GM23338 (cell line): ENCODE measurements around the gene SRRD. TPM values are rescaled to one million over a fixed set of nuclear protein-coding genes. Genes with fewer than 3 reads are reported as not detected.

Experiments used
- ATAC-seq: fragments of 200-7000 bp; cut with Tn5 transposase; 3 replicates; pipeline ENCODE4 v1.9.1; 2020
- DNase-seq: peaks from one replicate; pipeline ENCODE4 v3.0.0-alpha.2; 2015; ENCODE audit warnings: low spot score
- H2AFZ ChIP-seq: fragments of 200-600 bp; sonication (generic); 2 replicates; pipeline ENCODE4 v1.8.0; 2016; ENCODE audit warnings: antibody characterized with exemption, mild to moderate bottlenecking, moderate library complexity
- H3F3A ChIP-seq: fragments of 200-600 bp; sonication (generic); replicated peaks from 2 replicates; pipeline ENCODE4 v1.8.0; 2017; ENCODE audit warnings: antibody characterized with exemption, mixed run types, low read depth
- H3K27ac ChIP-seq: fragments of 200-600 bp; sonication (generic); 2 replicates; pipeline ENCODE4 v1.6.1; 2016; ENCODE audit warnings: low read depth
- H3K27me3 ChIP-seq: fragments of 200-600 bp; sonication (generic); 2 replicates; pipeline ENCODE4 v1.8.0; 2016; ENCODE audit warnings: mild to moderate bottlenecking, mixed run types, moderate library complexity; ENCODE audit not compliant: insufficient read depth
- H3K36me3 ChIP-seq: fragments of 200-600 bp; sonication (generic); 2 replicates; pipeline ENCODE4 v1.8.0; 2016; ENCODE audit warnings: mild to moderate bottlenecking; ENCODE audit not compliant: insufficient read depth
- H3K4me1 ChIP-seq: fragments of 200-600 bp; sonication (generic); 2 replicates; pipeline ENCODE4 v1.8.0; 2016; ENCODE audit warnings: mild to moderate bottlenecking, moderate library complexity; ENCODE audit not compliant: insufficient read depth
- H3K4me2 ChIP-seq: fragments of 200-600 bp; sonication (generic); 2 replicates; pipeline ENCODE4 v1.7.1; 2017; ENCODE audit warnings: mixed run types
- H3K4me3 ChIP-seq: fragments of 200-600 bp; sonication (generic); 2 replicates; pipeline ENCODE4 v1.6.1; 2016; ENCODE audit warnings: mixed run types
- H3K79me2 ChIP-seq: fragments of 200-600 bp; sonication (generic); replicated peaks from 2 replicates; pipeline ENCODE4 v1.8.0; 2017; ENCODE audit warnings: mild to moderate bottlenecking; ENCODE audit not compliant: insufficient read depth
- H3K9me2 ChIP-seq: fragments of 200-600 bp; sonication (generic); 2 replicates; pipeline ENCODE4 v1.8.0; 2017; ENCODE audit not compliant: insufficient read depth
- H4K20me1 ChIP-seq: fragments of 200-600 bp; sonication (generic); replicated peaks from 2 replicates; pipeline ENCODE4 v1.8.0; 2017; ENCODE audit warnings: mild to moderate bottlenecking; ENCODE audit not compliant: insufficient read depth
- H3K27ac Mint-ChIP-seq: 2 replicates; pipeline ENCODE4 v1.8.0; 2020; ENCODE audit warnings: inconsistent platforms, mild to moderate bottlenecking, moderate library complexity, mixed read lengths
- H3K27me3 Mint-ChIP-seq: 3 replicates; pipeline ENCODE4 v1.8.0; 2022; ENCODE audit warnings: low read depth, mild to moderate bottlenecking, moderate library complexity, mixed read lengths, inconsistent platforms; ENCODE audit not compliant: insufficient read depth, poor library complexity
- H3K36me3 Mint-ChIP-seq: 3 replicates; pipeline ENCODE4 v1.8.0; 2021; ENCODE audit warnings: low read depth, mild to moderate bottlenecking, inconsistent platforms, moderate library complexity, mixed read lengths
- H3K4me1 Mint-ChIP-seq: 3 replicates; pipeline ENCODE4 v1.8.0; 2020; ENCODE audit warnings: mild to moderate bottlenecking, inconsistent platforms, mixed read lengths
- H3K4me3 Mint-ChIP-seq: 3 replicates; pipeline ENCODE4 v1.8.0; 2021; ENCODE audit warnings: moderate library complexity, mild to moderate bottlenecking, inconsistent platforms, mixed read lengths
- H3K9me3 Mint-ChIP-seq: 3 replicates; pipeline ENCODE4 v1.8.0; 2020; ENCODE audit warnings: moderate library complexity, mild to moderate bottlenecking, inconsistent platforms, mixed read lengths
- CREB1 ChIP-seq: fragments of 250-450 bp; sonication (Bioruptor Pico); IDR thresholded peaks from 2 replicates; pipeline ENCODE4 v1.5.0; 2020; ENCODE audit warnings: low read depth, mild to moderate bottlenecking, moderate library complexity
- EZH2 ChIP-seq: fragments of 200-600 bp; sonication (generic); IDR thresholded peaks from one replicate; pipeline ENCODE4 v1.8.0; 2017; ENCODE audit warnings: antibody characterized with exemption, mild to moderate bottlenecking, low read depth; ENCODE audit not compliant: unreplicated experiment
- EZH2phosphoT487 ChIP-seq: fragments of 200-600 bp; sonication (generic); IDR thresholded peaks from one replicate; pipeline ENCODE4 v1.8.1; 2018; ENCODE audit warnings: antibody characterized with exemption; ENCODE audit not compliant: unreplicated experiment
- JUNB ChIP-seq: IDR thresholded peaks from one replicate; pipeline ENCODE4 v1.6.1; 2016; ENCODE audit warnings: antibody characterized with exemption; ENCODE audit not compliant: unreplicated experiment
- NANOG ChIP-seq: IDR thresholded peaks from 2 replicates; pipeline ENCODE4 v1.6.1; 2016; ENCODE audit warnings: antibody characterized with exemption, borderline replicate concordance
- POLR2AphosphoS5 ChIP-seq: IDR thresholded peaks from 2 replicates; pipeline ENCODE4 v1.6.1; 2016; ENCODE audit warnings: antibody characterized with exemption, low read depth
- STAT1 ChIP-seq: IDR thresholded peaks from one replicate; pipeline ENCODE4 v1.6.1; 2016; ENCODE audit warnings: antibody characterized with exemption; ENCODE audit not compliant: unreplicated experiment
- ZNF114 ChIP-seq: fragments of 250-450 bp; sonication (Bioruptor Pico); IDR thresholded peaks from 2 replicates; pipeline ENCODE4 v1.5.0; 2020; ENCODE audit warnings: mild to moderate bottlenecking, moderate library complexity
- ZNF331 ChIP-seq: fragments of 250-450 bp; sonication (Bioruptor Pico); IDR thresholded peaks from 2 replicates; pipeline ENCODE4 v1.5.0; 2020; ENCODE audit warnings: low read depth, mild to moderate bottlenecking, moderate library complexity
- polyA plus RNA-seq: library from polyadenylated mRNA; unstranded; fragments of >200 nt; fragmentation: Nextera tagmentation; extraction: Ambion mirVana; gene quantifications from 2 replicates; pipeline ENCODE4 v1.2.1, GENCODE V29; 2016
- total RNA-seq: library from RNA; depleted of rRNA; stranded (reverse); fragments of >200 nt; shearing (Covaris generic); gene quantifications from 2 replicates; pipeline ENCODE4 v1.2.3, GENCODE V29; 2014
- TF ChIP-seq, protein P1 (sequence below): fragments of 250-450 bp; sonication (Bioruptor Pico); IDR thresholded peaks from 2 replicates; pipeline ENCODE4 v1.5.0; 2020; ENCODE audit warnings: mild to moderate bottlenecking, moderate library complexity
- TF ChIP-seq, protein P2 (sequence below): IDR thresholded peaks from one replicate; pipeline ENCODE4 v1.6.1; 2018; ENCODE audit warnings: antibody characterized with exemption; ENCODE audit not compliant: unreplicated experiment
- TF ChIP-seq, protein P3 (sequence below), 2 experiments: fragments of 200-600 bp in 1 of 2; sonication (generic) in 1 of 2; conservative IDR thresholded peaks; 2 replicates each; pipeline versions ENCODE4 v1.5.1 to v1.6.1; 2016 to 2017; ENCODE audit warnings: antibody characterized with exemption in 2 of 2, low read depth in 2 of 2, mild to moderate bottlenecking in 2 of 2, moderate library complexity in 1 of 2
- TF ChIP-seq, protein P4 (sequence below): IDR thresholded peaks from 2 replicates; pipeline ENCODE4 v1.6.1; 2016; ENCODE audit warnings: antibody characterized with exemption

Gene SRRD
- total and polyA plus RNA-seq, 2 experiments from 2014 or later: 17.8 to 23.2 TPM

DNA sequence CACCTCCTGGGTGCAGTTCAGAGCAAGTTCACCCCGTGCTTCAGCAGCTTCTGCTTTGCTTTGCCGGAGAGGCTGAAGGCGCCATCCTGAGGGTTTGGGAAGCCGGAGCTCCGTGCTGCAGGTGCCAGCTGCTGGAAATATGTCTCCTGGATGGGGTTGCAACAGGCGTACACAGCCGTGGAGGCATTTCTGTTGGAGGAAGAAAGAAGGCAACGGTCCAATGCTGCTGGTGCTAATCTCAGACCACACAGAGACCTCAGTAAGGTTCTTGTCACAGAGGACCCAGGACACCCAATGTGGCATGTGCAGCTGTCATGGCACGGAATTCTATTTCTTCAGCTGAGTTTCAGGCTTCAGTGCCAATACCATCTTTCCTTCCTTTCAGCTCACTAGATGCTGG, 30.5 kb upstream of the SRRD start:
- Histone ChIP-seq H2AFZ (no peak overlapping the region), H4K20me1 (no peaks in the 10 kb centered on the region; the same call in none of the 2 replicates), H3K4me3 (no peak overlapping the region), H3F3A (no peaks in the 10 kb centered on the region), H3K4me2 (no peak overlapping the region), H3K79me2 (no peaks in the 10 kb centered on the region), H3K36me3 (no peaks in the 10 kb centered on the region; the same call in 1 of the 2 replicates), H3K9me2 (no peaks in the 10 kb centered on the region), H3K27me3 (no peaks in the 10 kb centered on the region), H3K4me1 (no peaks in the 10 kb centered on the region), H3K27ac (no peak overlapping the region)
- no peak for ATAC-seq
- Mint-ChIP-seq H3K9me3 (no peaks in the 10 kb centered on the region), H3K4me3 (no peak overlapping the region), H3K4me1 (no peaks in the 10 kb centered on the region), H3K27me3 (peaks cover 8% of the 10 kb centered on the region), H3K36me3 (peaks cover 41% of the 10 kb centered on the region), H3K27ac (no peak overlapping the region)
- TF ChIP-seq, protein P1, sequence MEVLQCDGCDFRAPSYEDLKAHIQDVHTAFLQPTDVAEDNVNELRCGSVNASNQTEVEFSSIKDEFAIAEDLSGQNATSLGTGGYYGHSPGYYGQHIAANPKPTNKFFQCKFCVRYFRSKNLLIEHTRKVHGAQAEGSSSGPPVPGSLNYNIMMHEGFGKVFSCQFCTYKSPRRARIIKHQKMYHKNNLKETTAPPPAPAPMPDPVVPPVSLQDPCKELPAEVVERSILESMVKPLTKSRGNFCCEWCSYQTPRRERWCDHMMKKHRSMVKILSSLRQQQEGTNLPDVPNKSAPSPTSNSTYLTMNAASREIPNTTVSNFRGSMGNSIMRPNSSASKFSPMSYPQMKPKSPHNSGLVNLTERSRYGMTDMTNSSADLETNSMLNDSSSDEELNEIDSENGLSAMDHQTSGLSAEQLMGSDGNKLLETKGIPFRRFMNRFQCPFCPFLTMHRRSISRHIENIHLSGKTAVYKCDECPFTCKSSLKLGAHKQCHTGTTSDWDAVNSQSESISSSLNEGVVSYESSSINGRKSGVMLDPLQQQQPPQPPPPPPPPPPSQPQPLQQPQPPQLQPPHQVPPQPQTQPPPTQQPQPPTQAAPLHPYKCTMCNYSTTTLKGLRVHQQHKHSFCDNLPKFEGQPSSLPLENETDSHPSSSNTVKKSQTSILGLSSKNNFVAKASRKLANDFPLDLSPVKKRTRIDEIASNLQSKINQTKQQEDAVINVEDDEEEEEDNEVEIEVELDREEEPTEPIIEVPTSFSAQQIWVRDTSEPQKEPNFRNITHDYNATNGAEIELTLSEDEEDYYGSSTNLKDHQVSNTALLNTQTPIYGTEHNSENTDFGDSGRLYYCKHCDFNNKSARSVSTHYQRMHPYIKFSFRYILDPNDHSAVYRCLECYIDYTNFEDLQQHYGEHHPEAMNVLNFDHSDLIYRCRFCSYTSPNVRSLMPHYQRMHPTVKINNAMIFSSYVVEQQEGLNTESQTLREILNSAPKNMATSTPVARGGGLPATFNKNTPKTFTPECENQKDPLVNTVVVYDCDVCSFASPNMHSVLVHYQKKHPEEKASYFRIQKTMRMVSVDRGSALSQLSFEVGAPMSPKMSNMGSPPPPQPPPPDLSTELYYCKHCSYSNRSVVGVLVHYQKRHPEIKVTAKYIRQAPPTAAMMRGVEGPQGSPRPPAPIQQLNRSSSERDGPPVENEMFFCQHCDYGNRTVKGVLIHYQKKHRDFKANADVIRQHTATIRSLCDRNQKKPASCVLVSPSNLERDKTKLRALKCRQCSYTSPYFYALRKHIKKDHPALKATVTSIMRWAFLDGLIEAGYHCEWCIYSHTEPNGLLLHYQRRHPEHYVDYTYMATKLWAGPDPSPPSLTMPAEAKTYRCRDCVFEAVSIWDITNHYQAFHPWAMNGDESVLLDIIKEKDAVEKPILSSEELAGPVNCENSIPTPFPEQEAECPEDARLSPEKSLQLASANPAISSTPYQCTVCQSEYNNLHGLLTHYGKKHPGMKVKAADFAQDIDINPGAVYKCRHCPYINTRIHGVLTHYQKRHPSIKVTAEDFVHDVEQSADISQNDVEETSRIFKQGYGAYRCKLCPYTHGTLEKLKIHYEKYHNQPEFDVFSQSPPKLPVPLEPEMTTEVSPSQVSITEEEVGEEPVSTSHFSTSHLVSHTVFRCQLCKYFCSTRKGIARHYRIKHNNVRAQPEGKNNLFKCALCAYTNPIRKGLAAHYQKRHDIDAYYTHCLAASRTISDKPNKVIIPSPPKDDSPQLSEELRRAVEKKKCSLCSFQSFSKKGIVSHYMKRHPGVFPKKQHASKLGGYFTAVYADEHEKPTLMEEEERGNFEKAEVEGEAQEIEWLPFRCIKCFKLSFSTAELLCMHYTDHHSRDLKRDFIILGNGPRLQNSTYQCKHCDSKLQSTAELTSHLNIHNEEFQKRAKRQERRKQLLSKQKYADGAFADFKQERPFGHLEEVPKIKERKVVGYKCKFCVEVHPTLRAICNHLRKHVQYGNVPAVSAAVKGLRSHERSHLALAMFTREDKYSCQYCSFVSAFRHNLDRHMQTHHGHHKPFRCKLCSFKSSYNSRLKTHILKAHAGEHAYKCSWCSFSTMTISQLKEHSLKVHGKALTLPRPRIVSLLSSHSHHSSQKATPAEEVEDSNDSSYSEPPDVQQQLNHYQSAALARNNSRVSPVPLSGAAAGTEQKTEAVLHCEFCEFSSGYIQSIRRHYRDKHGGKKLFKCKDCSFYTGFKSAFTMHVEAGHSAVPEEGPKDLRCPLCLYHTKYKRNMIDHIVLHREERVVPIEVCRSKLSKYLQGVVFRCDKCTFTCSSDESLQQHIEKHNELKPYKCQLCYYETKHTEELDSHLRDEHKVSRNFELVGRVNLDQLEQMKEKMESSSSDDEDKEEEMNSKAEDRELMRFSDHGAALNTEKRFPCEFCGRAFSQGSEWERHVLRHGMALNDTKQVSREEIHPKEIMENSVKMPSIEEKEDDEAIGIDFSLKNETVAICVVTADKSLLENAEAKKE (CRISPR knock-in tag): no peak
- TF ChIP-seq NANOG: no peak
- TF ChIP-seq, protein P2, sequence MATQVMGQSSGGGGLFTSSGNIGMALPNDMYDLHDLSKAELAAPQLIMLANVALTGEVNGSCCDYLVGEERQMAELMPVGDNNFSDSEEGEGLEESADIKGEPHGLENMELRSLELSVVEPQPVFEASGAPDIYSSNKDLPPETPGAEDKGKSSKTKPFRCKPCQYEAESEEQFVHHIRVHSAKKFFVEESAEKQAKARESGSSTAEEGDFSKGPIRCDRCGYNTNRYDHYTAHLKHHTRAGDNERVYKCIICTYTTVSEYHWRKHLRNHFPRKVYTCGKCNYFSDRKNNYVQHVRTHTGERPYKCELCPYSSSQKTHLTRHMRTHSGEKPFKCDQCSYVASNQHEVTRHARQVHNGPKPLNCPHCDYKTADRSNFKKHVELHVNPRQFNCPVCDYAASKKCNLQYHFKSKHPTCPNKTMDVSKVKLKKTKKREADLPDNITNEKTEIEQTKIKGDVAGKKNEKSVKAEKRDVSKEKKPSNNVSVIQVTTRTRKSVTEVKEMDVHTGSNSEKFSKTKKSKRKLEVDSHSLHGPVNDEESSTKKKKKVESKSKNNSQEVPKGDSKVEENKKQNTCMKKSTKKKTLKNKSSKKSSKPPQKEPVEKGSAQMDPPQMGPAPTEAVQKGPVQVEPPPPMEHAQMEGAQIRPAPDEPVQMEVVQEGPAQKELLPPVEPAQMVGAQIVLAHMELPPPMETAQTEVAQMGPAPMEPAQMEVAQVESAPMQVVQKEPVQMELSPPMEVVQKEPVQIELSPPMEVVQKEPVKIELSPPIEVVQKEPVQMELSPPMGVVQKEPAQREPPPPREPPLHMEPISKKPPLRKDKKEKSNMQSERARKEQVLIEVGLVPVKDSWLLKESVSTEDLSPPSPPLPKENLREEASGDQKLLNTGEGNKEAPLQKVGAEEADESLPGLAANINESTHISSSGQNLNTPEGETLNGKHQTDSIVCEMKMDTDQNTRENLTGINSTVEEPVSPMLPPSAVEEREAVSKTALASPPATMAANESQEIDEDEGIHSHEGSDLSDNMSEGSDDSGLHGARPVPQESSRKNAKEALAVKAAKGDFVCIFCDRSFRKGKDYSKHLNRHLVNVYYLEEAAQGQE: no peak
- no peak for TF ChIP-seq ZNF114 (CRISPR knock-in tag)
- TF ChIP-seq, protein P3, sequence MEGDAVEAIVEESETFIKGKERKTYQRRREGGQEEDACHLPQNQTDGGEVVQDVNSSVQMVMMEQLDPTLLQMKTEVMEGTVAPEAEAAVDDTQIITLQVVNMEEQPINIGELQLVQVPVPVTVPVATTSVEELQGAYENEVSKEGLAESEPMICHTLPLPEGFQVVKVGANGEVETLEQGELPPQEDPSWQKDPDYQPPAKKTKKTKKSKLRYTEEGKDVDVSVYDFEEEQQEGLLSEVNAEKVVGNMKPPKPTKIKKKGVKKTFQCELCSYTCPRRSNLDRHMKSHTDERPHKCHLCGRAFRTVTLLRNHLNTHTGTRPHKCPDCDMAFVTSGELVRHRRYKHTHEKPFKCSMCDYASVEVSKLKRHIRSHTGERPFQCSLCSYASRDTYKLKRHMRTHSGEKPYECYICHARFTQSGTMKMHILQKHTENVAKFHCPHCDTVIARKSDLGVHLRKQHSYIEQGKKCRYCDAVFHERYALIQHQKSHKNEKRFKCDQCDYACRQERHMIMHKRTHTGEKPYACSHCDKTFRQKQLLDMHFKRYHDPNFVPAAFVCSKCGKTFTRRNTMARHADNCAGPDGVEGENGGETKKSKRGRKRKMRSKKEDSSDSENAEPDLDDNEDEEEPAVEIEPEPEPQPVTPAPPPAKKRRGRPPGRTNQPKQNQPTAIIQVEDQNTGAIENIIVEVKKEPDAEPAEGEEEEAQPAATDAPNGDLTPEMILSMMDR (conservative IDR thresholded peaks at IDR 0.05; ENCODE audit: low read depth in 2 of 2): no peak
- TF ChIP-seq, protein P4, sequence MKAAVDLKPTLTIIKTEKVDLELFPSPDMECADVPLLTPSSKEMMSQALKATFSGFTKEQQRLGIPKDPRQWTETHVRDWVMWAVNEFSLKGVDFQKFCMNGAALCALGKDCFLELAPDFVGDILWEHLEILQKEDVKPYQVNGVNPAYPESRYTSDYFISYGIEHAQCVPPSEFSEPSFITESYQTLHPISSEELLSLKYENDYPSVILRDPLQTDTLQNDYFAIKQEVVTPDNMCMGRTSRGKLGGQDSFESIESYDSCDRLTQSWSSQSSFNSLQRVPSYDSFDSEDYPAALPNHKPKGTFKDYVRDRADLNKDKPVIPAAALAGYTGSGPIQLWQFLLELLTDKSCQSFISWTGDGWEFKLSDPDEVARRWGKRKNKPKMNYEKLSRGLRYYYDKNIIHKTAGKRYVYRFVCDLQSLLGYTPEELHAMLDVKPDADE: no peak
- TF ChIP-seq EZH2: no peak
- TF ChIP-seq JUNB: no peak
- no peak for TF ChIP-seq EZH2phosphoT487
- TF ChIP-seq CREB1 (CRISPR knock-in tag): no peak
- TF ChIP-seq ZNF331 (CRISPR knock-in tag): no peak
- no peak for TF ChIP-seq STAT1
- TF ChIP-seq POLR2AphosphoS5: no peak
- DNase-seq: no peak
